ENCODE measurements around the gene KRTAP16-1. TPM values are rescaled to one million over a fixed set of nuclear protein-coding genes. Genes with fewer than 3 reads are reported as not detected.
"Not testable (repeated sequence)": the region's sequence is repeated elsewhere in the genome, so short reads cannot be mapped to it uniquely, and the experiment has no call there.

KRTAP16-1 gene
- total and polyA plus RNA-seq, 4 donors, result not detected

- TF ChIP-seq CTCF (IDR thresholded peaks at IDR 0.05; ENCODE audit: control extremely low read depth, extremely low read depth), result no peak
- ATAC-seq (ENCODE audit: insufficient read depth, low FRiP score) (no peak), DNase-seq (no peak)
- Histone ChIP-seq H3K36me3 (ENCODE audit: control insufficient read depth in 4 of 4, insufficient read depth in 4 of 4, low read length in 4 of 4) (no peaks in the 10 kb centered on the region), H3K27me3 (ENCODE audit: control insufficient read depth in 3 of 3, insufficient read depth in 3 of 3, low read length in 2 of 3) (no peaks in the 10 kb centered on the region), H3K9me3 (ENCODE audit: control insufficient read depth in 4 of 4, insufficient read depth in 3 of 4, low read length in 3 of 4) (peaks cover 0 to 2% (median 0%) of the 10 kb centered on the region in 4 donors), H3K4me3 (no peak overlapping the region), H3K9ac (ENCODE audit: insufficient read depth in 1 of 2, low read length in 2 of 2) (no peak overlapping the region), H3K4me1 (ENCODE audit: control insufficient read depth in 5 of 5, insufficient read depth in 5 of 5, low read length in 5 of 5) (no peaks in the 10 kb centered on the region), H3K27ac (ENCODE audit: low read depth in 1 of 2, low read length in 1 of 2) (no peak overlapping the region)
- 90 to 92% methylated on average over 2 of the region's 2 CpGs for WGBS, 2 donors
Measured at GRCh38 chr17:41351177-41351576, 42.1 kb upstream of the KRTAP16-1 start.

GRCh38 chr17:41350381-41350878 is 41.3 kb upstream of the KRTAP16-1 start, which contains the start of gene KRT33A:
KRT33A (minus strand) TSS chr17:41350828; CDS start chr17:41350767, 61 bp downstream.
- not testable (repeated sequence) for DNase-seq; H3K27ac ChIP-seq (ENCODE audit: low read depth in 1 of 2, low read length in 1 of 2); H3K4me1 ChIP-seq (ENCODE audit: control insufficient read depth in 5 of 5, insufficient read depth in 5 of 5, low read length in 5 of 5); H3K9me3 ChIP-seq (ENCODE audit: control insufficient read depth in 4 of 4, insufficient read depth in 3 of 4, low read length in 3 of 4); H3K27me3 ChIP-seq (ENCODE audit: control insufficient read depth in 3 of 3, insufficient read depth in 3 of 3, low read length in 2 of 3); ATAC-seq (ENCODE audit: insufficient read depth, low FRiP score); H3K4me3 ChIP-seq; H3K36me3 ChIP-seq (ENCODE audit: control insufficient read depth in 4 of 4, insufficient read depth in 4 of 4, low read length in 4 of 4); H3K9ac ChIP-seq (ENCODE audit: insufficient read depth in 1 of 2, low read length in 2 of 2)
- 91 to 92% methylated on average over 16 of the region's 16 CpGs for WGBS, 2 donors

- DNase-seq, result no peak
Measured at GRCh38 chr17:41347869-41348760, 39.0 kb upstream of the KRTAP16-1 start.

DNA sequence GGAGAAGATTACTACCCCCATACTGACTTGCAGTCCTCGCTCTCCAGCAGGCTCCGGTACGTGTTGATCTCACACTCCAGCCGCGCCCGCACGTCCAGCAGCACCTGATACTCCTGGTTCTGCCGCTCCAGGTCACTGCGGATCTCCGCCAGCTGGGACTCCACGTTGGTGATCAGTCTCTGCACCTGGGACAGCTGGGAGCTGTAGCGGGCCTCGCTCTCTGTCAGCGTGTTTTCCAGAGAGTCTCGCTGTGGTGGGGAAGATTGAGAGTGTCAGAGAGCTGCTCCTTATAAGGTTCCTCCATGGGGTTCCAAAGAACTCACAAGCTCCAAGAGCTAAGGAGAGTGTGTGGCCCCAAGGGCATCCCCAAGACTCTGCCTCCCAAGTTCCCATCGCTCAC is 37.3 kb upstream of the KRTAP16-1 start:
- not testable (repeated sequence) for H3K27ac ChIP-seq (ENCODE audit: low read depth in 1 of 2, low read length in 1 of 2); H3K9me3 ChIP-seq (ENCODE audit: control insufficient read depth in 4 of 4, insufficient read depth in 3 of 4, low read length in 3 of 4); H3K36me3 ChIP-seq (ENCODE audit: control insufficient read depth in 4 of 4, insufficient read depth in 4 of 4, low read length in 4 of 4); H3K27me3 ChIP-seq (ENCODE audit: control insufficient read depth in 3 of 3, insufficient read depth in 3 of 3, low read length in 2 of 3); ATAC-seq (ENCODE audit: insufficient read depth, low FRiP score); DNase-seq; H3K4me1 ChIP-seq (ENCODE audit: control insufficient read depth in 5 of 5, insufficient read depth in 5 of 5, low read length in 5 of 5); H3K4me3 ChIP-seq; H3K9ac ChIP-seq (ENCODE audit: insufficient read depth in 1 of 2, low read length in 2 of 2)
- 93 to 94% methylated on average over 16 of the region's 16 CpGs for WGBS, 2 donors

More at GRCh38 chr17:41347869-41348760, 39.0 kb upstream of the KRTAP16-1 start:
- ATAC-seq (ENCODE audit: insufficient read depth, low FRiP score), result no peak
- TF ChIP-seq CTCF (IDR thresholded peaks at IDR 0.05; ENCODE audit: control extremely low read depth, extremely low read depth), result no peak
- Histone ChIP-seq H3K4me1 (ENCODE audit: control insufficient read depth in 5 of 5, insufficient read depth in 5 of 5, low read length in 5 of 5) (no peaks in the 10 kb centered on the region), H3K9me3 (ENCODE audit: control insufficient read depth in 4 of 4, insufficient read depth in 3 of 4, low read length in 3 of 4) (peaks cover 0 to 2% (median 0%) of the 10 kb centered on the region in 4 donors), H3K27ac (ENCODE audit: low read depth in 1 of 2, low read length in 1 of 2) (no peak overlapping the region), H3K4me3 (no peak overlapping the region), H3K36me3 (ENCODE audit: control insufficient read depth in 4 of 4, insufficient read depth in 4 of 4, low read length in 4 of 4) (no peaks in the 10 kb centered on the region), H3K27me3 (ENCODE audit: control insufficient read depth in 3 of 3, insufficient read depth in 3 of 3, low read length in 2 of 3) (no peaks in the 10 kb centered on the region), H3K9ac (ENCODE audit: insufficient read depth in 1 of 2, low read length in 2 of 2) (no peak overlapping the region)
- 85 to 88% methylated on average over 7 of the region's 7 CpGs for WGBS, 2 donors

Data from lung (tissue), 12 donors.